ENCODE results near the gene TM4SF20. TPM values are rescaled to one million over a fixed set of nuclear protein-coding genes. Genes with fewer than 3 reads are reported as not detected.
A peak's percentile ranks its signal among the peaks of the same experiment; 100 is the strongest.

The TM4SF20 gene
- total and polyA plus RNA-seq, 10 of the 15 experiments (the other 5 are each of a cell fraction or from before 2014, with no cell fraction given) = 0.04 to 0.07 TPM; not detected in 8

- TF ChIP-seq RFX5 (IDR thresholded peaks at IDR 0.05; ENCODE audit: low read depth, low read length) (no peak), MYB (IDR thresholded peaks at IDR 0.05; ENCODE audit: borderline replicate concordance, low read depth, low read length) (no peak), USF2 (IDR thresholded peaks at IDR 0.05; ENCODE audit: borderline replicate concordance, low read depth, low read length) (no peak), NRF1 (conservative IDR thresholded peaks at IDR 0.05; ENCODE audit: low read depth, low read length) (no peak), PAX5 (IDR thresholded peaks at IDR 0.05; ENCODE audit: borderline replicate concordance, low read depth, low read length) (no peak), LARP7 (IDR thresholded peaks at IDR 0.05) (no peak), BACH1 (IDR thresholded peaks at IDR 0.05; ENCODE audit: borderline replicate concordance) (no peak), IKZF1 (conservative IDR thresholded peaks at IDR 0.05) (no peak), E2F4 (IDR thresholded peaks at IDR 0.05; ENCODE audit: low read depth, low read length) (no peak)
- FAIRE-seq = peak; percentile 44
- Histone ChIP-seq H2AFZ (ENCODE audit: control insufficient read depth, low read depth, low read length) (no peak overlapping the region), H3K27ac (ENCODE audit: control insufficient read depth, insufficient read depth) (no peak overlapping the region), H3K4me2 (ENCODE audit: control insufficient read depth, insufficient read depth) (no peak overlapping the region), H3K36me3 (ENCODE audit: control insufficient read depth in 2 of 2, insufficient read depth in 2 of 2, low read length in 1 of 2) (no peaks in the 10 kb centered on the region), H3K9ac (ENCODE audit: control insufficient read depth, insufficient read depth, low read length) (no peak overlapping the region), H3K79me2 (ENCODE audit: control insufficient read depth, insufficient read depth, low read length) (no peaks in the 10 kb centered on the region), H3K4me3 (no peak overlapping the region), H3K4me1 (ENCODE audit: control insufficient read depth, insufficient read depth, low read length) (no peaks in the 10 kb centered on the region), H4K20me1 (ENCODE audit: control insufficient read depth, insufficient read depth) (no peaks in the 10 kb centered on the region), H3K9me3 (replicated peaks; ENCODE audit: control insufficient read depth, insufficient read depth, low read length) (no peaks in the 10 kb centered on the region), H3K27me3 (replicated peaks in 1 of 2; ENCODE audit: control insufficient read depth in 2 of 2, insufficient read depth in 2 of 2, low read length in 1 of 2) (no peaks in the 10 kb centered on the region)
- WGBS (ENCODE audit: insufficient coverage, insufficient replicate concordance, low lambda C conversion rate, missing lambda C conversion rate) = 24% methylated on average over 2 of the region's 2 CpGs
- CTCF ChIA-PET = interaction anchor here (0.7 to 4.6 kb wide), 4 partner anchors 12 to 372 kb away, joined by 3 to 27 read pairs (median 10); no protein-coding TSS in a partner anchor
- RAD21 ChIA-PET (ENCODE audit: unreplicated experiment) = no interaction called here
- ATAC-seq = peak; percentile 53
- POLR2A ChIA-PET = interaction anchor here (0.6 kb wide), 1 partner anchor 9 kb away, joined by 3 read pairs; no protein-coding TSS in a partner anchor
- intact Hi-C loops (cut with micrococcal nuclease; ENCODE audit: unreplicated experiment) (no loop called here), in situ Hi-C loops (cut with MboI) (no loop called here)
- SMC1A ChIA-PET (ENCODE audit: uncharacterized antibody, unreplicated experiment) = no interaction called here
- DNase-seq (ENCODE audit: low read depth, low spot score) = no peak
- BruUV-seq (replicated peaks) = no TSS peak
These were observed 15.3 kb upstream of the TM4SF20 start for GRCh38 chr2:227394401-227394800.

Data from GM12878 (cell line).